ENCODE data around the gene FAM53C. TPM values are rescaled to one million over a fixed set of nuclear protein-coding genes. Genes with fewer than 3 reads are reported as not detected.

FAM53C gene
- total RNA-seq, 1 donor from 2014 or later, result 15.6 TPM

DNA sequence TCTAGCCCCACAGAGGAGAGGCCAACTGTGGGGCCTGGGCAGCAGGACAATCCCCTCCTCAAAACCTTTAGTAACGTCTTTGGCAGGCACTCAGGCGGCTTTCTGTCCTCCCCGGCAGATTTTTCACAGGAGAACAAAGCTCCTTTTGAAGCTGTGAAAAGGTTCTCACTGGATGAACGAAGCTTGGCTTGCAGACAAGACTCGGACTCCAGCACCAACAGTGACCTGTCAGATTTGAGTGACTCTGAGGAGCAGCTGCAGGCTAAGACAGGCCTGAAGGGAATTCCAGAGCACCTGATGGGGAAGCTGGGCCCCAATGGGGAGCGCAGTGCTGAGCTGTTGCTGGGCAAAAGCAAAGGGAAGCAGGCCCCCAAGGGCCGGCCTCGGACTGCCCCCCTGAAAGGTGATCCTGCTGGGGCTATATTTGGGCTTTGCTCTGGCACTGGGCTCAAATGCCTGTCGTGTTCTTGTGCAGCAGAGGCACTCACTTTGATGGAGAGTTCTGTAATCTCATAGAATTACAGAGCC is 53.9 kb downstream of the FAM53C start:
- DNase-seq (ENCODE audit: low spot score), result no peak

Other genes with a start within 250 kb of the FAM53C start
- 11.1 TPM for gene NME5, start 198.8 kb upstream of the FAM53C start, total RNA-seq
- 54.6 TPM for gene BRD8, start 159.6 kb upstream of the FAM53C start, total RNA-seq
- 0.83 TPM for gene KIF20A, start 159.2 kb upstream of the FAM53C start, total RNA-seq
- 26.8 TPM for gene CDC23, start 124.9 kb upstream of the FAM53C start, total RNA-seq
- gene GFRA3, start 63.6 kb upstream of the FAM53C start, total RNA-seq, result 0.60 TPM
- gene CDC25C, start 6.5 kb upstream of the FAM53C start, total RNA-seq, result not detected
- 79.8 TPM for gene KDM3B, start 14.4 kb downstream of the FAM53C start, total RNA-seq
- gene REEP2, start 100.8 kb downstream of the FAM53C start, total RNA-seq, result 7.0 TPM
- gene EGR1, start 127.2 kb downstream of the FAM53C start, total RNA-seq, result 41.6 TPM
- gene ETF1, start 205.0 kb downstream of the FAM53C start, total RNA-seq, result 112 TPM
- gene HSPA9, start 237.1 kb downstream of the FAM53C start, total RNA-seq, result 289 TPM

Data from ureter (tissue), 1 donor.